ENCODE data around the gene PLEKHB1.

Gene PLEKHB1

DNA sequence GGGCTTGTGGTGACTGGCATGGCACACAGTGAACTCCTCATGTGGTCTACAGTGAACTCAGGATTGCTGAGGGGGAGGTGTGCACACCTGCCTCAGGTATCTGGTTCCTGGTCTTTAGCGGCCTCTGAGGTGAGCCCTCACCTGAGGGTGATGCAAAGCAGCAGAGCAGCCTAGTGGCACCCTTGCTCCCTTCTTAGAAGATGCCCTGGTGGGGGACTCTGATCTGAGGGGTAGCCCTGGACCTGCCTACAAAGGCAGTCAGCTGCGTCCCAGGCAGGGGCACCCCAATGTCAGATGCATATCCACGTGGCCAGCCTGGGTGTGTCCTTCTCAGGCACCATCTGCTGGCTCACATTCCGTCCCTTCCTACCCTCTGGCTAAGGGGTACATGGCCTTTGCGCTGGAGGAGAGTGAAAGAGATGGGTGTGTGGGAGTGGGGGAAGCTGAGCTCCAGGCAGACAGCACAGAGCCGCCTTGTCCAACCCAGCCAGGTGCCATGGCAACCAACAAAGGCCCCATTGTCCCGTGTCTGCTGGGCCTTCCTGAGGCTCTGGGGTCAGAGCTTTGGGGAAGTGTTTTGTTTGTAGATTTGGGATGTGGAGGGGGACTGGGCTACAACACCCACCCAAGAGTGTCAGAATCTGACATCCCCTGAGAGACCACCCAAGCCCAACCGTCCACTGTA, 5.8 kb downstream of the PLEKHB1 start:
- H3K9ac ChIP-seq (ENCODE audit: low read length), result no peak overlapping the region
- no peaks in the 10 kb centered on the region for H3K27me3 ChIP-seq (ENCODE audit: low read length)
- H3F3A ChIP-seq (ENCODE audit: insufficient read depth), result no peaks in the 10 kb centered on the region
- no peaks in the 10 kb centered on the region for H4K20me1 ChIP-seq (ENCODE audit: low read depth, low read length)
- H3K9me3 ChIP-seq (ENCODE audit: insufficient read depth, low read length), result no peaks in the 10 kb centered on the region
- H3K4me3 ChIP-seq (ENCODE audit: insufficient read depth, low read length, poor library complexity, severe bottlenecking), result no peak overlapping the region
- H3K79me2 ChIP-seq (ENCODE audit: insufficient read depth, low read length), result no peaks in the 10 kb centered on the region
- no peaks in the 10 kb centered on the region for H3K9me2 ChIP-seq (replicated peaks; ENCODE audit: insufficient read depth, low read length)
- H2AFZ ChIP-seq (ENCODE audit: low read depth, low read length, severe bottlenecking), result no peak overlapping the region
- TF ChIP-seq, protein P1, sequence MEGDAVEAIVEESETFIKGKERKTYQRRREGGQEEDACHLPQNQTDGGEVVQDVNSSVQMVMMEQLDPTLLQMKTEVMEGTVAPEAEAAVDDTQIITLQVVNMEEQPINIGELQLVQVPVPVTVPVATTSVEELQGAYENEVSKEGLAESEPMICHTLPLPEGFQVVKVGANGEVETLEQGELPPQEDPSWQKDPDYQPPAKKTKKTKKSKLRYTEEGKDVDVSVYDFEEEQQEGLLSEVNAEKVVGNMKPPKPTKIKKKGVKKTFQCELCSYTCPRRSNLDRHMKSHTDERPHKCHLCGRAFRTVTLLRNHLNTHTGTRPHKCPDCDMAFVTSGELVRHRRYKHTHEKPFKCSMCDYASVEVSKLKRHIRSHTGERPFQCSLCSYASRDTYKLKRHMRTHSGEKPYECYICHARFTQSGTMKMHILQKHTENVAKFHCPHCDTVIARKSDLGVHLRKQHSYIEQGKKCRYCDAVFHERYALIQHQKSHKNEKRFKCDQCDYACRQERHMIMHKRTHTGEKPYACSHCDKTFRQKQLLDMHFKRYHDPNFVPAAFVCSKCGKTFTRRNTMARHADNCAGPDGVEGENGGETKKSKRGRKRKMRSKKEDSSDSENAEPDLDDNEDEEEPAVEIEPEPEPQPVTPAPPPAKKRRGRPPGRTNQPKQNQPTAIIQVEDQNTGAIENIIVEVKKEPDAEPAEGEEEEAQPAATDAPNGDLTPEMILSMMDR (IDR thresholded peaks at IDR 0.05; ENCODE audit: insufficient read depth, low read length, poor library complexity, severe bottlenecking), result no peak
- no peak for TF ChIP-seq EZH2phosphoT487 (conservative IDR thresholded peaks at IDR 0.05; ENCODE audit: low read length)
- no peaks in the 10 kb centered on the region for H3K36me3 ChIP-seq (ENCODE audit: low read length)
- no peak overlapping the region for H3K4me2 ChIP-seq (ENCODE audit: low read depth, low read length, poor library complexity, severe bottlenecking)
- no peak overlapping the region for H3K27ac ChIP-seq (ENCODE audit: low read depth, low read length)

- Histone ChIP-seq H3K79me2 (ENCODE audit: insufficient read depth, low read length) (no peaks in the 10 kb centered on the region), H3K27ac (ENCODE audit: low read depth, low read length) (no peak overlapping the region), H3K9me2 (replicated peaks; ENCODE audit: insufficient read depth, low read length) (no peaks in the 10 kb centered on the region), H3K9me3 (ENCODE audit: insufficient read depth, low read length) (no peaks in the 10 kb centered on the region), H3K4me3 (ENCODE audit: insufficient read depth, low read length, poor library complexity, severe bottlenecking) (no peak overlapping the region), H3K4me2 (ENCODE audit: low read depth, low read length, poor library complexity, severe bottlenecking) (no peak overlapping the region), H4K20me1 (ENCODE audit: low read depth, low read length) (no peaks in the 10 kb centered on the region), H3K36me3 (ENCODE audit: low read length) (no peaks in the 10 kb centered on the region), H3K27me3 (ENCODE audit: low read length) (no peaks in the 10 kb centered on the region), H2AFZ (ENCODE audit: low read depth, low read length, severe bottlenecking) (no peak overlapping the region), H3F3A (ENCODE audit: insufficient read depth) (no peaks in the 10 kb centered on the region), H3K9ac (ENCODE audit: low read length) (no peak overlapping the region)
- no peak for TF ChIP-seq EZH2phosphoT487 (conservative IDR thresholded peaks at IDR 0.05; ENCODE audit: low read length)
- TF ChIP-seq, protein P1 (IDR thresholded peaks at IDR 0.05; ENCODE audit: insufficient read depth, low read length, poor library complexity, severe bottlenecking), result no peak
These were observed 6.6 kb downstream of the PLEKHB1 start for GRCh38 chr11:73652856-73653559.

DNA sequence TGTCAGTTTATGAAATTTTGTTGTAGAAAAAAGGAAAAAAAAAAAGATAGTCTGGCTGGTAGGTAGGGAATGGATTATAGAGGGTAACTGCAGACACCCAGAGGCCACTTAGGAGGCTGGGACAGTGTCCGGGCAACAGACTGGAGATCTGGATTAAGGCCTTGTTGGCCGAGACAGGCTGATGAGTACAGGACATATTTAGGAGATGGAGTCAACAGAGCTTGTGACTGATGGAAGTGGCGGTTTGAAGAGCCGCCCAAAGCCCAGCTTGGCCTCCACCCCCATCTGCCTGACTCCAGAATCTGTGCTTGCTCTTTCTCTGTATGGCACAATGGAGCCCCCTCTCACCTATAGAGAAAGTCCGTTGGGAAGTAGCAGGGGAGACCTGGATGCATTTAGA, 7.6 kb downstream of the PLEKHB1 start:
- no peaks in the 10 kb centered on the region for H3K36me3 ChIP-seq (ENCODE audit: low read length)
- H3K9me2 ChIP-seq (replicated peaks; ENCODE audit: insufficient read depth, low read length), result no peaks in the 10 kb centered on the region
- no peaks in the 10 kb centered on the region for H3K79me2 ChIP-seq (ENCODE audit: insufficient read depth, low read length)
- no peak overlapping the region for H3K27ac ChIP-seq (ENCODE audit: low read depth, low read length)
- no peaks in the 10 kb centered on the region for H3K27me3 ChIP-seq (ENCODE audit: low read length)
- TF ChIP-seq, protein P1 (IDR thresholded peaks at IDR 0.05; ENCODE audit: insufficient read depth, low read length, poor library complexity, severe bottlenecking), result no peak
- TF ChIP-seq EZH2phosphoT487 (conservative IDR thresholded peaks at IDR 0.05; ENCODE audit: low read length), result no peak
- H3K4me3 ChIP-seq (ENCODE audit: insufficient read depth, low read length, poor library complexity, severe bottlenecking), result no peak overlapping the region
- no peak overlapping the region for H3K4me2 ChIP-seq (ENCODE audit: low read depth, low read length, poor library complexity, severe bottlenecking)
- no peaks in the 10 kb centered on the region for H3K9me3 ChIP-seq (ENCODE audit: insufficient read depth, low read length)
- H3K9ac ChIP-seq (ENCODE audit: low read length), result no peak overlapping the region
- no peaks in the 10 kb centered on the region for H4K20me1 ChIP-seq (ENCODE audit: low read depth, low read length)
- no peaks in the 10 kb centered on the region for H3F3A ChIP-seq (ENCODE audit: insufficient read depth)
- H2AFZ ChIP-seq (ENCODE audit: low read depth, low read length, severe bottlenecking), result no peak overlapping the region

Measured in SU-DHL-6 (cell line).